ENCODE results near the gene ARHGEF19. TPM values are rescaled to one million over a fixed set of nuclear protein-coding genes. Genes with fewer than 3 reads are reported as not detected.
A peak's percentile ranks its signal among the peaks of the same experiment; 100 is the strongest.

Gene ARHGEF19
- total and polyA plus RNA-seq, 9 of the 15 experiments (the other 6 are each of a cell fraction or from before 2014, with no cell fraction given), result 0.73 to 21.0 (median 5.2) TPM

DNA sequence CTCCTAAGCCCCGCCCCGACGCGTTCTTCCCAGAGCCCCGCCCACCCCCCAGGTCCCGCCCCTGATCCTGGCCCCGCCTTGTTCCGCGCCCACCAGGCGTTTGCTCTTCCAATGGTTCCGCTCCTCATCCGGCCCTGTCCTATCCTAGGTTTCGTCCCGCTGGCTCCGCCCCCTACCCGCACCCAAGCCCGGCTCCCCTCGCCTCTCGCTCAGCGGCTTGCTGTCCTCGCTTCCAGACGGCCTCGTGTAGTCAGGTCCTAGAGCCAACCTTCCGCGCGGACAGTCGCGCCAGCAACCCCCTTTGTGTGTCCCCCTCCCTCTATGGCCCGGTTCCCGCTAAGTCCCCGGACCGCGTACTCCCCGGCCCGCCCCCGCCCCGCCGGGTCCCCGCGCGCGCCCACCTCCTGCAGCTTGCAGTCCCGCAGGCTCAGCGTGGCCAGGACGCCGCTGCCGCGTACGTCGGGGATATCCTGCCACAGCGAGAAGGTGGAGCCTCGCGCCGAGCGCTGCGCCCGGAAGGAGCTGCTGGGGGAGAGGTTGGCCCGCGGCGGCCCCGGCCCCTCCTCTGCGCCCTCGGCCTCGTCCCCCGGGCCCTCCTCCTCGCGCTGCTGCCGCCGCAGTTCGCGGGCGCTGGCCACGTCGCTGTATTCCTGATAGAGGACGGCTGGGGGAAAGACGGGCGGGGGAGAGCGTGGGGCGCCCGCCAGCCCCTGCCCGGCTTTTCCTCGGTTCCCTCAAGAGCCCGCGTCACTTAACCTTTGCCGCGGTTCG, 5.7 kb downstream of the ARHGEF19 start (continued):
- TF ChIP-seq ZBTB1 (CRISPR knock-in tag; IDR thresholded peaks at IDR 0.05; ENCODE audit: borderline replicate concordance, low read depth) (no peak), ARID4B (CRISPR knock-in tag; IDR thresholded peaks at IDR 0.05) (peak; percentile 86), SMC3 (conservative IDR thresholded peaks at IDR 0.05; ENCODE audit: insufficient read depth, low read depth, low read length) (0 out of 2 replicates have a peak, but pooled peaks have one; percentile 8), ZNF778 (CRISPR knock-in tag; IDR thresholded peaks at IDR 0.05) (no peak), TFAP4 (CRISPR knock-in tag; IDR thresholded peaks at IDR 0.05; ENCODE audit: borderline replicate concordance) (peak; percentile 61; the same call in 1 of the 2 replicates), SAFB2 (IDR thresholded peaks at IDR 0.05; ENCODE audit: borderline replicate concordance, low read depth, low read length, severe bottlenecking) (no peak), SREBF1 (IDR thresholded peaks at IDR 0.05; ENCODE audit: borderline replicate concordance, low read depth, low read length) (no peak), ZNF76 (CRISPR knock-in tag; IDR thresholded peaks at IDR 0.05; ENCODE audit: borderline replicate concordance) (peak; percentile 65; the same call in 1 of the 2 replicates), MTA3 (IDR thresholded peaks at IDR 0.05; ENCODE audit: borderline replicate concordance) (peak; percentile 78), CC2D1A (IDR thresholded peaks at IDR 0.05) (no peak), BCOR (IDR thresholded peaks at IDR 0.05) (no peak), ELF2 (CRISPR knock-in tag; IDR thresholded peaks at IDR 0.05) (peak; percentile 54; the same call in 1 of the 2 replicates), HNRNPUL1 (IDR thresholded peaks at IDR 0.05; ENCODE audit: low read length) (no peak), SIX5 (IDR thresholded peaks at IDR 0.05; ENCODE audit: borderline replicate concordance in 1 of 2, insufficient read depth in 1 of 2, low read depth in 1 of 2, low read length in 2 of 2) (no peak)
- TF ChIP-seq, protein P1, sequence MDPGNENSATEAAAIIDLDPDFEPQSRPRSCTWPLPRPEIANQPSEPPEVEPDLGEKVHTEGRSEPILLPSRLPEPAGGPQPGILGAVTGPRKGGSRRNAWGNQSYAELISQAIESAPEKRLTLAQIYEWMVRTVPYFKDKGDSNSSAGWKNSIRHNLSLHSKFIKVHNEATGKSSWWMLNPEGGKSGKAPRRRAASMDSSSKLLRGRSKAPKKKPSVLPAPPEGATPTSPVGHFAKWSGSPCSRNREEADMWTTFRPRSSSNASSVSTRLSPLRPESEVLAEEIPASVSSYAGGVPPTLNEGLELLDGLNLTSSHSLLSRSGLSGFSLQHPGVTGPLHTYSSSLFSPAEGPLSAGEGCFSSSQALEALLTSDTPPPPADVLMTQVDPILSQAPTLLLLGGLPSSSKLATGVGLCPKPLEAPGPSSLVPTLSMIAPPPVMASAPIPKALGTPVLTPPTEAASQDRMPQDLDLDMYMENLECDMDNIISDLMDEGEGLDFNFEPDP (CRISPR knock-in tag; IDR thresholded peaks at IDR 0.05), result no peak
- TF ChIP-seq, protein P2, sequence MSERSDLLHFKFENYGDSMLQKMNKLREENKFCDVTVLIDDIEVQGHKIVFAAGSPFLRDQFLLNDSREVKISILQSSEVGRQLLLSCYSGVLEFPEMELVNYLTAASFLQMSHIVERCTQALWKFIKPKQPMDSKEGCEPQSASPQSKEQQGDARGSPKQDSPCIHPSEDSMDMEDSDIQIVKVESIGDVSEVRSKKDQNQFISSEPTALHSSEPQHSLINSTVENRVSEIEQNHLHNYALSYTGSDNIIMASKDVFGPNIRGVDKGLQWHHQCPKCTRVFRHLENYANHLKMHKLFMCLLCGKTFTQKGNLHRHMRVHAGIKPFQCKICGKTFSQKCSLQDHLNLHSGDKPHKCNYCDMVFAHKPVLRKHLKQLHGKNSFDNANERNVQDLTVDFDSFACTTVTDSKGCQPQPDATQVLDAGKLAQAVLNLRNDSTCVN (CRISPR knock-in tag; IDR thresholded peaks at IDR 0.05), result peak; percentile 72; the same call in 1 of the 2 replicates
- TF ChIP-seq, protein P3, sequence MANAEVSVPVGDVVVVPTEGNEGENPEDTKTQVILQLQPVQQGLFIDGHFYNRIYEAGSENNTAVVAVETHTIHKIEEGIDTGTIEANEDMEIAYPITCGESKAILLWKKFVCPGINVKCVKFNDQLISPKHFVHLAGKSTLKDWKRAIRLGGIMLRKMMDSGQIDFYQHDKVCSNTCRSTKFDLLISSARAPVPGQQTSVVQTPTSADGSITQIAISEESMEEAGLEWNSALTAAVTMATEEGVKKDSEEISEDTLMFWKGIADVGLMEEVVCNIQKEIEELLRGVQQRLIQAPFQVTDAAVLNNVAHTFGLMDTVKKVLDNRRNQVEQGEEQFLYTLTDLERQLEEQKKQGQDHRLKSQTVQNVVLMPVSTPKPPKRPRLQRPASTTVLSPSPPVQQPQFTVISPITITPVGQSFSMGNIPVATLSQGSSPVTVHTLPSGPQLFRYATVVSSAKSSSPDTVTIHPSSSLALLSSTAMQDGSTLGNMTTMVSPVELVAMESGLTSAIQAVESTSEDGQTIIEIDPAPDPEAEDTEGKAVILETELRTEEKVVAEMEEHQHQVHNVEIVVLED (CRISPR knock-in tag; IDR thresholded peaks at IDR 0.05), result peak; percentile 69

Measured in K562 (cell line).